ENCODE data around the gene NEK3.
"Not testable (repeated sequence)": the region's sequence is repeated elsewhere in the genome, so short reads cannot be mapped to it uniquely, and the experiment has no call there.

NEK3 gene

GRCh38 chr13:52194184-52194868 is 34.9 kb upstream of the NEK3 start:
- no peak for TF ChIP-seq CTCF (IDR thresholded peaks at IDR 0.05; ENCODE audit: extremely low read depth, insufficient read depth, missing control alignments)
- in situ Hi-C loops (cut with MboI; ENCODE audit: low pct_unique_long_range_greater_than_20kb, low sequenced_read_pairs, unreplicated experiment), result no loop called here
- DNase-seq (ENCODE audit: low spot score), result peak; percentile 81

GRCh38 chr13:52193587-52194183 is 34.3 kb upstream of the NEK3 start:
- DNase-seq (ENCODE audit: low spot score); in situ Hi-C loops (cut with MboI; ENCODE audit: low pct_unique_long_range_greater_than_20kb, low sequenced_read_pairs, unreplicated experiment): not testable (repeated sequence)

GRCh38 chr13:52187424-52188187 is 28.2 kb upstream of the NEK3 start:
- in situ Hi-C loops (cut with MboI; ENCODE audit: low pct_unique_long_range_greater_than_20kb, low sequenced_read_pairs, unreplicated experiment), result not testable (repeated sequence)

GRCh38 chr13:52187029-52187423 is 27.6 kb upstream of the NEK3 start:
- DNase-seq (ENCODE audit: low spot score), result no peak
- TF ChIP-seq CTCF (IDR thresholded peaks at IDR 0.05; ENCODE audit: extremely low read depth, insufficient read depth, missing control alignments), result no peak
- in situ Hi-C loops (cut with MboI; ENCODE audit: low pct_unique_long_range_greater_than_20kb, low sequenced_read_pairs, unreplicated experiment), result no loop called here

More at GRCh38 chr13:52187424-52188187, 28.2 kb upstream of the NEK3 start:
- DNase-seq (ENCODE audit: low spot score), result not testable (repeated sequence)

- in situ Hi-C loops (cut with MboI; ENCODE audit: low pct_unique_long_range_greater_than_20kb, low sequenced_read_pairs, unreplicated experiment); DNase-seq (ENCODE audit: low spot score): not testable (repeated sequence)
Observed at GRCh38 chr13:52181316-52181954, 22.0 kb upstream of the NEK3 start.

- DNase-seq (ENCODE audit: low spot score), result no peak
- in situ Hi-C loops (cut with MboI; ENCODE audit: low pct_unique_long_range_greater_than_20kb, low sequenced_read_pairs, unreplicated experiment), result no loop called here
- TF ChIP-seq CTCF (IDR thresholded peaks at IDR 0.05; ENCODE audit: extremely low read depth, insufficient read depth, missing control alignments), result no peak
Observed at GRCh38 chr13:52179925-52180324, 20.5 kb upstream of the NEK3 start.

- DNase-seq (ENCODE audit: low spot score), result no peak
- TF ChIP-seq CTCF (IDR thresholded peaks at IDR 0.05; ENCODE audit: extremely low read depth, insufficient read depth, missing control alignments), result no peak
- in situ Hi-C loops (cut with MboI; ENCODE audit: low pct_unique_long_range_greater_than_20kb, low sequenced_read_pairs, unreplicated experiment), result no loop called here
Observed at GRCh38 chr13:52177276-52177675, 17.9 kb upstream of the NEK3 start.

- in situ Hi-C loops (cut with MboI; ENCODE audit: low pct_unique_long_range_greater_than_20kb, low sequenced_read_pairs, unreplicated experiment); DNase-seq (ENCODE audit: low spot score): not testable (repeated sequence)
Observed at GRCh38 chr13:52173970-52174369, 14.6 kb upstream of the NEK3 start.
